Body of pancreas (tissue), 4 donors: Measurements from ENCODE around the gene GPA33. TPM values are rescaled to one million over a fixed set of nuclear protein-coding genes. Genes with fewer than 3 reads are reported as not detected.

Source experiments
- ATAC-seq: fragments of 150-250 bp; one replicate; pipeline ENCODE4 v1.9.1; 2016
- DNase-seq, 4 donors: peaks; one replicate each; pipeline ENCODE4 v3.0.0-alpha.2; 2019
- H3K27ac ChIP-seq, 4 donors: fragments of 200-600 bp; sonication (generic); 1 replicate in 3 of 4; 2 replicates in 1 of 4; pipeline versions ENCODE4 v1.5.1 to v1.6.1; 2016 to 2019; ENCODE audit warnings: mild to moderate bottlenecking in 1 of 4, mixed read lengths in 1 of 4, moderate library complexity in 1 of 4
- H3K27me3 ChIP-seq, 2 donors: fragments of 200-600 bp; sonication (generic); one replicate each; pipeline ENCODE4 v1.6.0; 2016; ENCODE audit warnings: mild to moderate bottlenecking in 1 of 2
- H3K36me3 ChIP-seq, 2 donors: fragments of 200-600 bp; sonication (generic); replicated peaks in 1 of 2; 2 replicates each; pipeline ENCODE4 v1.5.1; 2016; ENCODE audit warnings: low read depth in 2 of 2; ENCODE audit not compliant: insufficient read depth in 1 of 2
- H3K4me1 ChIP-seq: fragments of 200-600 bp; sonication (generic); one replicate; pipeline ENCODE4 v1.6.0; 2016
- H3K4me3 ChIP-seq, 2 donors: fragments of 200-600 bp; sonication (generic); 1 replicate in 1 of 2; 2 replicates in 1 of 2; pipeline ENCODE4 v1.5.1; 2016 to 2019
- H3K9me3 ChIP-seq, 3 donors: fragments of 200-600 bp; sonication (generic); 1 replicate in 2 of 3; 2 replicates in 1 of 3; pipeline ENCODE4 v1.5.1; 2016
- CTCF ChIP-seq, 7 experiments: fragments of 450-650 bp in 4 of 7; fragments of 200-600 bp in 3 of 7; sonication (generic) in 3 of 7; IDR thresholded peaks; one replicate each; pipeline ENCODE4 v1.5.1; 2016 to 2019; ENCODE audit warnings: antibody characterized with exemption in 7 of 7
- POLR2A ChIP-seq, 3 donors: fragments of 450-650 bp; IDR thresholded peaks; one replicate each; pipeline ENCODE4 v1.6.1; 2016; ENCODE audit warnings: antibody characterized with exemption in 3 of 3, mild to moderate bottlenecking in 2 of 3
- WGBS, 2 donors: methylation state at CpG; one replicate each; pipeline ENCODE4 v1.1.5; 2017; 5-methylcytosine and 5-hydroxymethylcytosine counted together
- intact Hi-C: fragments of 100-400 bp; cut with DNase I; formaldehyde crosslinking; loops from one replicate; pipeline ENCODE4 v1.15.1; 2023
- total RNA-seq, 2 donors: library from RNA; depleted of rRNA; stranded (reverse); fragments of >200 nt; gene quantifications; one replicate each; pipeline ENCODE4 v1.1.0, GENCODE V29; 2016

The GPA33 gene
- total RNA-seq, 2 donors from 2014 or later, result 1.6 TPM; not detected in 1

GRCh38 chr1:167077128-167077867 lies 12.9 kb downstream of the GPA33 start:
- H3K4me3 ChIP-seq, result no peak overlapping the region
- TF ChIP-seq POLR2A (IDR thresholded peaks at IDR 0.05) (no peak), CTCF (IDR thresholded peaks at IDR 0.05) (no peak)
- H3K27me3 ChIP-seq, result no peaks in the 10 kb centered on the region
- H3K4me1 ChIP-seq, result peaks cover 1% of the 10 kb centered on the region
- WGBS, 2 donors, result 55 to 65% methylated on average over 3 of the region's 3 CpGs
- H3K27ac ChIP-seq, result no peak overlapping the region
- no peak for DNase-seq
- intact Hi-C loops, result loop anchor here (10.0 kb wide), 1 partner anchor 438 kb away; the partner anchor contains the start of gene CD247
- ATAC-seq, result no peak
- no peaks in the 10 kb centered on the region for H3K36me3 ChIP-seq
- no peaks in the 10 kb centered on the region for H3K9me3 ChIP-seq

- H3K4me1 ChIP-seq, result no peaks in the 10 kb centered on the region
- DNase-seq, result no peak
- 74 to 82% methylated on average over 8 of the region's 8 CpGs for WGBS, 2 donors
Observed at GRCh38 chr1:167076136-167076710, 14.0 kb downstream of the GPA33 start.

GRCh38 chr1:167071286-167071685 lies 18.9 kb downstream of the GPA33 start:
- no peaks in the 10 kb centered on the region for H3K36me3 ChIP-seq
- intact Hi-C loops, result loop anchor here (10.0 kb wide), 1 partner anchor 444 kb away; the partner anchor contains the start of gene CD247
- WGBS, 2 donors, result 80 to 90% methylated on average over 8 of the region's 8 CpGs
- DNase-seq (no peak), ATAC-seq (no peak)
- no peaks in the 10 kb centered on the region for H3K9me3 ChIP-seq
- TF ChIP-seq POLR2A (IDR thresholded peaks at IDR 0.05), result no peak
- no peak for TF ChIP-seq CTCF (IDR thresholded peaks at IDR 0.05)
- H3K27ac ChIP-seq, result no peak overlapping the region
- no peaks in the 10 kb centered on the region for H3K27me3 ChIP-seq
- H3K4me3 ChIP-seq, result no peak overlapping the region
- H3K4me1 ChIP-seq, result peaks cover 5% of the 10 kb centered on the region

More at GRCh38 chr1:167076136-167076710, 14.0 kb downstream of the GPA33 start:
- Histone ChIP-seq H3K27ac (no peak overlapping the region), H3K4me3 (no peak overlapping the region), H3K9me3 (no peaks in the 10 kb centered on the region), H3K36me3 (no peaks in the 10 kb centered on the region), H3K27me3 (no peaks in the 10 kb centered on the region)
- ATAC-seq, result no peak
- intact Hi-C loops, result loop anchor here (10.0 kb wide), 1 partner anchor 439 kb away; the partner anchor contains the start of gene CD247
- no peak for TF ChIP-seq CTCF (IDR thresholded peaks at IDR 0.05)
- TF ChIP-seq POLR2A (IDR thresholded peaks at IDR 0.05), result no peak

- H3K4me1 ChIP-seq, result peaks cover 5% of the 10 kb centered on the region
- WGBS, 2 donors, result 75 to 79% methylated on average over 13 of the region's 13 CpGs
- no peaks in the 10 kb centered on the region for H3K27me3 ChIP-seq
- ATAC-seq, result no peak
- H3K4me3 ChIP-seq, result no peak overlapping the region
- intact Hi-C loops, result loop anchor here (5.0 to 10.0 kb wide), 2 partner anchors 374 to 616 kb away; no protein-coding TSS in a partner anchor
- no peaks in the 10 kb centered on the region for H3K9me3 ChIP-seq
- H3K27ac ChIP-seq, result no peak overlapping the region
- no peak for TF ChIP-seq POLR2A (IDR thresholded peaks at IDR 0.05)
- no peak for TF ChIP-seq CTCF (IDR thresholded peaks at IDR 0.05)
- no peak for DNase-seq
- H3K36me3 ChIP-seq, result no peaks in the 10 kb centered on the region
Observed at GRCh38 chr1:167068761-167069160, 21.4 kb downstream of the GPA33 start.
